Mesodermal cell (in vitro differentiated cells): Measurements from ENCODE around the gene ART4.

Experiments used
- H3K27ac ChIP-seq: 2 replicates; pipeline ENCODE4 v1.7.0; 2013; ENCODE audit warnings: mild to moderate bottlenecking, low read depth, low read length, moderate library complexity; ENCODE audit not compliant: severe bottlenecking
- H3K36me3 ChIP-seq: 2 replicates; pipeline ENCODE4 v1.7.1; 2013; ENCODE audit warnings: mild to moderate bottlenecking, low read length, moderate library complexity; ENCODE audit not compliant: control insufficient read depth, insufficient read depth
- H3K4me1 ChIP-seq: one replicate; pipeline ENCODE4 v1.7.1; 2013; ENCODE audit warnings: mild to moderate bottlenecking, low read length; ENCODE audit not compliant: insufficient read depth, control insufficient read depth, poor library complexity, severe bottlenecking
- H3K4me3 ChIP-seq: 2 replicates; pipeline ENCODE4 v1.7.0; 2013; ENCODE audit warnings: low read length, control low read depth, mild to moderate bottlenecking; ENCODE audit not compliant: insufficient read depth, poor library complexity, severe bottlenecking; ENCODE audit errors: extremely low read depth
- H3K9me3 ChIP-seq: 2 replicates; pipeline ENCODE4 v1.7.1; 2013; ENCODE audit warnings: mild to moderate bottlenecking, low read length, moderate library complexity; ENCODE audit not compliant: control insufficient read depth
- WGBS, 2 experiments: methylation state at CpG; one replicate each; pipeline ENCODE4 v1.1.5; 2013; ENCODE audit warnings: missing lambda C conversion rate in 2 of 2; ENCODE audit not compliant: insufficient coverage in 2 of 2; 5-methylcytosine and 5-hydroxymethylcytosine counted together

Gene ART4

GRCh38 chr12:14876833-14877232 lies 33.5 kb upstream of the ART4 start:
- H3K9me3 ChIP-seq = no peaks in the 10 kb centered on the region
- H3K4me1 ChIP-seq = no peaks in the 10 kb centered on the region
- no peaks in the 10 kb centered on the region for H3K36me3 ChIP-seq
- no peak overlapping the region for H3K27ac ChIP-seq
- H3K4me3 ChIP-seq = no peak overlapping the region
- no CpG with 5 or more reads among the region's 2 CpGs for WGBS, 2 experiments

- Histone ChIP-seq H3K36me3 (no peaks in the 10 kb centered on the region), H3K27ac (no peak overlapping the region), H3K4me3 (no peak overlapping the region), H3K9me3 (no peaks in the 10 kb centered on the region), H3K4me1 (no peaks in the 10 kb centered on the region)
- WGBS, 2 experiments = 83 to 100% methylated on average over 1 of the region's 3 CpGs
Measured at GRCh38 chr12:14874882-14875281, 31.6 kb upstream of the ART4 start.

- 71 to 100% methylated on average over 1 of the region's 1 CpG for WGBS, 2 experiments
- Histone ChIP-seq H3K4me3 (no peak overlapping the region), H3K27ac (no peak overlapping the region), H3K4me1 (no peaks in the 10 kb centered on the region), H3K9me3 (peaks cover 4% of the 10 kb centered on the region), H3K36me3 (no peaks in the 10 kb centered on the region)
Measured at GRCh38 chr12:14873440-14874185, 30.3 kb upstream of the ART4 start.

DNA sequence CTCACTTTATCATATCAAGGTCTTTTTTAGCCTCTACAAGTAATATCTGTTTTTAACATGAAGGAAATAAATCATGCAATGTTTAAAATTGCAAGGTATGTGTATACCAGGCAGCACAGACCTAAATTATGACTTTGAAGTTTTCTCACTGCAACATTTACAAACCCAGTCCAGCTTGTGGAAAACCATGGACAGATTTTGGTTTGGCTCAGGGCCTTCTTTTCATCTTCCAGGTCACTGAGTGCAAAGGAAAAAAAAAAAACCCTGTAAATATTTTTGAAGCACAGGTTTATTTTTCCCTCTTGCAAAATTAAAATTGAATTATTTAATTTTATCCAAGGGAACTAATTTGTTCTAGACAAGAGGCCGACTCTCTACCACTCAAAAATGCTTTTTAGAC lies 28.6 kb upstream of the ART4 start:
- no CpG with 5 or more reads among the region's 1 CpG for WGBS, 2 experiments
- Histone ChIP-seq H3K4me1 (no peaks in the 10 kb centered on the region), H3K9me3 (peaks cover 11% of the 10 kb centered on the region)

DNA sequence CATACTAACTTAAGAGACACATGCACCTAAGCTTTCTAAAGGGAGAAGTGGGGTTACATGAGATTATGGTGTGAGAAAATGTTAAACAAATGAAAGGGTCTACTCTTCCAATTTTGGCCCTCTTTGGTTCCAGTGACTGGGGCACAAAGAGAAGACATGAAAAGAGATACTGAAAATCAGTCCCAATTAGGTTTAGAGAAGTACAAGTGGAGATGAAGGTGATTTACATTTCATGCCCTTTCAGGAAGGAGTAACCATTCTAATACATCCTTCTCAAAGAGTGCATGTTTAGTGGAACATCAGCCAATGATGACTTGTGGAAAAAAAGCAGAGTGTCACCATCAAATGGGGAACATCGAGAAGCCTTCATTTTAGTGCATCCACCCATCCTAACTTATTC lies 27.9 kb upstream of the ART4 start:
- no peaks in the 10 kb centered on the region for H3K36me3 ChIP-seq
- 86 to 88% methylated on average over 1 of the region's 1 CpG for WGBS, 2 experiments
- H3K27ac ChIP-seq = no peak overlapping the region
- peaks cover 11% of the 10 kb centered on the region for H3K9me3 ChIP-seq
- H3K4me3 ChIP-seq = no peak overlapping the region
- no peaks in the 10 kb centered on the region for H3K4me1 ChIP-seq

More for the DNA sequence above, 28.6 kb upstream of the ART4 start:
- no peak overlapping the region for H3K4me3 ChIP-seq
- H3K27ac ChIP-seq = no peak overlapping the region
- H3K36me3 ChIP-seq = no peaks in the 10 kb centered on the region

DNA sequence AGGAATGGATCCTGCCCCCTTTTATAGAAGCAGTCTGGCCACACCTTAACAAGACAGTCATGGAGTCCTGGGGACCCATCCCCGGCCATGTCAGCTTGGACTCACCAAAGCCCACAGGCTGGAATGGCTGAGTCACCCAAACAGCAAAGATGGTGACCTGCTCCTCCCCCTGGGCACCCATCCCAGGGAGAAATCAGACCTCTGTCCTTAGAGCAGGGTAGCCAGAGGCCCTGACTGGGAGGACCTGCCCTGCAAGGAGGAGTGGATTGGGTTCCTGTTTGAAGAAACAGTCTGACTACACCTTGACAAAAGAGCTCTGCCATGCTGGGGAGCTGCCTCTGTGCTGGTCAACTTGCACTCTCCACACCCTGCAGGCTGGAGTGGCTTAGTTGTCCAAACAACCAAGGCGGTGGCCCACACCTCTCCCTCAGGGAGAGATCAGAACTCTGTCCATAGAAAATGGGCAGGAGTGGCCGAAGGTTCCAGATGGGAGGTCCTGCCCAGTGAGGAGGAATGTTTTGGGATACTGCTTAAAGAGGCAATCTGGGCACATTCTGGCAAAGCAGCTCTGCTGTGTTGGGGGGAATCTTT lies 25.7 kb upstream of the ART4 start:
- H3K36me3 ChIP-seq = no peaks in the 10 kb centered on the region

DNA sequence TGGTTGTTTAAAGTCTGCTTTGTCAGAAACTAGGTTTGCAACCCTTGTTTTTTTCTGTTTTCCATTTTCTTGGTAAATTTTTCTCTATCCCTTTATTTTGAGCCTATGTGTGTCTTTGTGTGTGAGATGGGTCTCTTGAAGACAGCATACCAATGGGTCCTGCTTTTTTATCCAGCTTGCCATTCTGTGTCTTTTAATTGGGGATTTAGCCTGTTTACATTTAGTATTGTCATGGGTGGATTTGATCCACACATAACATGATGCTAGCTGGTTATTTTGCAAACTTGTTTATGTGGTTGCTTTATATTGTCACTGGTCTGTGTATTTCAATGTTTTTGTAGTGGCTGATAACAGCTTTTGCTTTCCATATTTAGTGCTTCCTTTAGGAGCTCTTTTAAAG lies 17.2 kb upstream of the ART4 start:
- H3K27ac ChIP-seq = no peak overlapping the region
- H3K4me3 ChIP-seq = no peak overlapping the region
- H3K4me1 ChIP-seq = no peaks in the 10 kb centered on the region
- H3K9me3 ChIP-seq = no peaks in the 10 kb centered on the region
- H3K36me3 ChIP-seq = no peaks in the 10 kb centered on the region

More for the DNA sequence above, 25.7 kb upstream of the ART4 start:
- H3K4me3 ChIP-seq = no peak overlapping the region
- peaks cover 11% of the 10 kb centered on the region for H3K9me3 ChIP-seq
- no peaks in the 10 kb centered on the region for H3K4me1 ChIP-seq
- H3K27ac ChIP-seq = no peak overlapping the region
- 86 to 92% methylated on average over 3 of the region's 3 CpGs for WGBS, 2 experiments

DNA sequence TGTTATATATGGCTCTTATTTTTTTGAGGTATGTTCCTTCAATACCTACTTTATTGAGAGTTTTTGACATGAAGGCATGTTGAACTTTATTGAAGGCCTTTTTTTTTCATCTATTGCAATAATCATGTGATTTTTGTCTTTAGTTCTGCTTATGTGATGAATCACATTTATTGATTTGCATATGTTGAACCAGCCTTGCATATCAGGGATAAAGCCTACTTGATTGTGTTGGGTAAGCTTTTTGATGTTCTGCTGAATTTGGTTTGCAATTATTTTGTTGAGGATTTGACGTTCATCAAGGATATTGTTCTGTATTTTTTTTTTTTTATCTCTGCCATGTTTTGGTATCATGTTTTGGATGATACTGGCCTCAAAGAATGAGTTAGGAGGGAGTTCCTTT lies 15.2 kb upstream of the ART4 start:
- 63 to 100% methylated on average over 1 of the region's 1 CpG for WGBS, 2 experiments

DNA sequence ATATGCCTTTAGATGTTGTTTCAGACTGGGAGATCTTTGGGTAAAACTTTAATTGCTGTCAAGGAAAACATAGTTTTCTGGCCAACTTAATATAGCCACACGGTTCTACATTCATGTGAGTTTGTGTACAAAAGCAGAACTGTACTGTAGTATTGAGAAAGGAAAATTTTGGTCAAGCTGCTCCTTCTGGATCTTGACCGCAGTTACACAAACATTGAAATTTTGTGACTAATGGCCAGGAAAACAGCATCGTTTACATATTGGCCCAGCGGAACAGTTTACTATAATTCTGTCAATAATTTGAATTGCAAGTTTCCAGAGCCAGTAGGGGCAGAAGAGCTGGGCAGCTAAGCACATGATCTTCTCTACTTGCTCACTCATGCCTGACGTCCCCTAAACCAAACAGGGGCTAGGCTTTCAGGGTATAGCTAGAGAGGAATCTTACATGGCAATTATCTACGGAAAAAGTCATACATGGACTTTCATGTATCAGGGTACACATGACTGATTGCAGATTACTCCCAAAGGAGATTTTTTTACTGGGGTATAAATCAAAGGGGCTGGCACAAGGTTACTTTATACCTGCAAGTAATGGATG lies 11.4 kb upstream of the ART4 start:
- Histone ChIP-seq H3K9me3 (no peaks in the 10 kb centered on the region), H3K4me1 (peaks cover 5% of the 10 kb centered on the region), H3K4me3 (no peak overlapping the region), H3K27ac (no peak overlapping the region), H3K36me3 (no peaks in the 10 kb centered on the region)
- WGBS, 2 experiments = 86 to 98% methylated on average over 2 to 5 of the region's 6 CpGs

More for the DNA sequence above, 15.2 kb upstream of the ART4 start:
- Histone ChIP-seq H3K4me1 (peaks cover 5% of the 10 kb centered on the region), H3K4me3 (no peak overlapping the region), H3K36me3 (no peaks in the 10 kb centered on the region), H3K9me3 (no peaks in the 10 kb centered on the region), H3K27ac (no peak overlapping the region)

DNA sequence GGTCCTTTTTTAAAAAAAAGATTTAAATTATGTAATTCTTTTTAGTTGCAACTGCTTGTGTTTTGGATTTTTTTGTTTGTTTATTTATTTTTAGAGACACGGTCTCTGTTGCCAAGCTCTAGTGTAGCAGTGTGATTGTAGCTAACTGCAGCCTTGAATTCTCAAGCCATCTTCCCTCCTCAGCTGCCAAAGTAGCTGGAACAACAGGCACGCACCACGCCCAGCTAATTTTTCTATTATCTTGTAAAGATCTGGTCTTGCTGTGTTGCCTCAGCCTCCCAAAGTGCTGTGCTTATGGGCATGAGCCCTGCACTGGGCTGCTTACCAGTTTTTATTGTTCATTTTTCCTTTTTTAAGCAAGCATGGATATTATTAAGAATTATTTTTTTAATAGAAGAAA lies 10.6 kb upstream of the ART4 start:
- WGBS, 2 experiments = 67 to 69% methylated on average over 2 of the region's 3 CpGs
- Histone ChIP-seq H3K27ac (no peak overlapping the region), H3K4me3 (no peak overlapping the region), H3K4me1 (peaks cover 11% of the 10 kb centered on the region), H3K36me3 (no peaks in the 10 kb centered on the region), H3K9me3 (no peaks in the 10 kb centered on the region)

DNA sequence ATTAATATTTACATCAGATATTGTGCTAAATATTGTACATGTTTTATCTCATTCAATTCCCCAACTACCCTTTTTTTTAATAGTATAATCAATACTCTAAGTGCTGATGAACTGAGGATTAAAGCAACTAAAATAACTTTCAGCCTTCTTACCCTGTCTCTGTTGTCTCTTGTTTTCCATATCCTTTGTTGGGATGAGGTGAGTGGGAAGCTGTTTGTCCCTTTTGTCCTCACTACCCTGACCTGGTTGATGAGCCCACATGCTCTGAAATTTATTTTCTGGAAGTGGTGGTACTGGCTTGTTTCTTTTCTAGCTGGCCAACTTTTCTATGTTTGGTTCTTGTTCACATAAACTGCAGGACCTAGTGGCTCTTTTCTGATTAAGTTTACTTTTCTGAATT lies 9.6 kb upstream of the ART4 start:
- no peaks in the 10 kb centered on the region for H3K9me3 ChIP-seq
- H3K36me3 ChIP-seq = no peaks in the 10 kb centered on the region
- peaks cover 13% of the 10 kb centered on the region for H3K4me1 ChIP-seq
- no peak overlapping the region for H3K27ac ChIP-seq
- no peak overlapping the region for H3K4me3 ChIP-seq
